Thyroid gland (tissue), 4 donors: ENCODE data around the gene UMODL1. TPM values are rescaled to one million over a fixed set of nuclear protein-coding genes. Genes with fewer than 3 reads are reported as not detected.

ENCODE experiments used
- DNase-seq, 2 donors: peaks; one replicate each; pipeline ENCODE4 v3.0.0-alpha.2; 2019
- H3K27ac ChIP-seq, 3 donors: fragments of 200-600 bp; sonication (generic); 1 replicate in 2 of 3; 2 replicates in 1 of 3; pipeline ENCODE4 v1.5.1; 2016 to 2019; ENCODE audit warnings: mild to moderate bottlenecking in 1 of 3, moderate library complexity in 1 of 3
- H3K27me3 ChIP-seq: fragments of 200-600 bp; sonication (generic); one replicate; pipeline ENCODE4 v1.5.1; 2019
- H3K36me3 ChIP-seq, 2 donors: fragments of 200-600 bp; sonication (generic); one replicate each; pipeline ENCODE4 v1.5.1; 2016 to 2019
- H3K4me1 ChIP-seq, 2 donors: fragments of 200-600 bp; sonication (generic); one replicate each; pipeline ENCODE4 v1.5.1; 2017 to 2019
- H3K4me3 ChIP-seq, 3 donors: fragments of 200-600 bp; sonication (generic); replicated peaks in 1 of 3; 1 replicate in 2 of 3; 2 replicates in 1 of 3; pipeline ENCODE4 v1.5.1; 2016; ENCODE audit warnings: mild to moderate bottlenecking in 1 of 3
- H3K9me3 ChIP-seq: fragments of 200-600 bp; sonication (generic); one replicate; pipeline ENCODE4 v1.5.1; 2017
- CTCF ChIP-seq, 6 experiments: fragments of 200-600 bp in 3 of 6; fragments of 450-650 bp in 3 of 6; sonication (generic) in 3 of 6; IDR thresholded peaks; one replicate each; pipeline ENCODE4 v1.5.1; 2016 to 2019; ENCODE audit warnings: antibody characterized with exemption in 6 of 6, mild to moderate bottlenecking in 2 of 6, inconsistent platforms in 1 of 6, moderate library complexity in 1 of 6
- POLR2A ChIP-seq, 2 donors: fragments of 450-650 bp; IDR thresholded peaks; one replicate each; pipeline ENCODE4 v1.6.1; 2017; ENCODE audit warnings: antibody characterized with exemption in 2 of 2, mild to moderate bottlenecking in 2 of 2, moderate library complexity in 1 of 2
- WGBS, 2 donors: methylation state at CpG; one replicate each; pipeline ENCODE4 v1.1.5; 2017; 5-methylcytosine and 5-hydroxymethylcytosine counted together
- intact Hi-C: fragments of 100-400 bp; cut with DNase I; formaldehyde crosslinking; loops from one replicate; pipeline ENCODE4 v1.15.1; 2023
- total RNA-seq, 4 donors: library from RNA; depleted of rRNA; stranded (reverse); fragments of >200 nt; gene quantifications; one replicate each; pipeline ENCODE4 v1.2.3, GENCODE V29; 2016

The UMODL1 gene
- total RNA-seq, 4 donors from 2014 or later, result not detected

GRCh38 chr21:42111811-42112210 is 40.7 kb downstream of the UMODL1 start:
- Histone ChIP-seq H3K4me1 (peaks cover 0 to 6% of the 10 kb centered on the region in 2 donors), H3K9me3 (no peaks in the 10 kb centered on the region), H3K27me3 (no peaks in the 10 kb centered on the region), H3K27ac (no peak overlapping the region), H3K36me3 (no peaks in the 10 kb centered on the region), H3K4me3 (no peak overlapping the region)
- no peak for TF ChIP-seq POLR2A (IDR thresholded peaks at IDR 0.05)
- TF ChIP-seq CTCF (IDR thresholded peaks at IDR 0.05), result no peak
- WGBS, 2 donors, result 91 to 95% methylated on average over 7 to 8 of the region's 10 CpGs
- DNase-seq, result no peak
- intact Hi-C loops, result no loop called here

- no peaks in the 10 kb centered on the region for H3K9me3 ChIP-seq
- no peak for DNase-seq
- H3K36me3 ChIP-seq, result no peaks in the 10 kb centered on the region
- H3K4me1 ChIP-seq, result peaks cover 2 to 6% of the 10 kb centered on the region in 2 donors
- intact Hi-C loops, result no loop called here
- no peaks in the 10 kb centered on the region for H3K27me3 ChIP-seq
- H3K27ac ChIP-seq, result no peak overlapping the region
- no peak overlapping the region for H3K4me3 ChIP-seq
- 88 to 97% methylated on average over 1 of the region's 1 CpG for WGBS, 2 donors
- TF ChIP-seq CTCF (IDR thresholded peaks at IDR 0.05) (no peak), POLR2A (IDR thresholded peaks at IDR 0.05) (no peak)
Observed at GRCh38 chr21:42112238-42112637, 41.1 kb downstream of the UMODL1 start.

DNA sequence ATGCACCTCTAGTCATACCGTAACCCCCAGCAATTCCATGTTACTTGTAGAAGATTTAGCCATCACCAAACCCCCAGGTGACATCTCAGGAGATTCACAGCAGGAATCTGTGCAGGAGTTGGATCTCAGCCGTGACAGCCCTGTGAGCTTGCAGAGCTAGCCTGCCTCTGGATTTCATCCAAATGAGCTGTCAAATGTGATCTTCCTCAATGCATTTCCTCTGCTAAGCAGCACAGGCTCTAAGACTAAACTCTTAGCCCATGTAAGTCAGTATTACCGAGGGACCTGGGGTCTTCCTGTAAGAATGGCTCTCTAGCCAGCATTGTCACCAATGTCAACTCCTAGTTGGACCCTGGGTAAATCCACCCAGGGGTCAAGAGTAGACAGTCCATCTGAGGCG is 41.7 kb downstream of the UMODL1 start:
- no peaks in the 10 kb centered on the region for H3K36me3 ChIP-seq
- intact Hi-C loops, result no loop called here
- no peak for TF ChIP-seq CTCF (IDR thresholded peaks at IDR 0.05)
- TF ChIP-seq POLR2A (IDR thresholded peaks at IDR 0.05), result no peak
- no peaks in the 10 kb centered on the region for H3K27me3 ChIP-seq
- H3K9me3 ChIP-seq, result no peaks in the 10 kb centered on the region
- 56 to 76% methylated on average over 3 to 4 of the region's 4 CpGs for WGBS, 2 donors
- peaks cover 2 to 4% of the 10 kb centered on the region in 2 donors for H3K4me1 ChIP-seq
- no peak overlapping the region for H3K4me3 ChIP-seq
- no peak for DNase-seq
- no peak overlapping the region for H3K27ac ChIP-seq

DNA sequence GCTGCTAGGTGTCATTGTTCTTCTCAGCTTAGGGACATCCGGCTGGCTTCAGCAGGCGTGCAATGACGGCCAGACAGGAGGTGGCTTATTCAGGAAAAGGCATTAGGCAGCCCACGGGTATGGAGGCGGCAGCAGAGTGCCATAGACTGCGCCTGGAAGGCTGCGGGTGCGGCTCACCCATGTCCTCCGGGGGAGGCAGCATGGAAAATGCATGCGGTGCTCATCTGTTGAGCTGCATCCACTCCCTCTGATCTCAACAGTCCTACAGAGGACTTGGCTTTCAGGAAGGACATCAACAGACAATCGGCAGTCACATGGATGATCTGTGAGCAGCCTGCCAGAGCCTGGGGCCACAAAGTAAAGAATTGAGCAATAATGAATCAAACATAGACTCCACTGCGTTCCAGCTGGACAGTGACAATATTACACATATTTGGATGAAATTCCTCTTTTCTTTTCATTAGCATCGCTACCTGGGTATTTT is 42.9 kb downstream of the UMODL1 start:
- TF ChIP-seq CTCF (IDR thresholded peaks at IDR 0.05) (no peak), POLR2A (IDR thresholded peaks at IDR 0.05) (no peak)
- Histone ChIP-seq H3K9me3 (no peaks in the 10 kb centered on the region), H3K4me3 (no peak overlapping the region), H3K27ac (no peak overlapping the region), H3K27me3 (no peaks in the 10 kb centered on the region), H3K36me3 (no peaks in the 10 kb centered on the region), H3K4me1 (peaks cover 0 to 4% of the 10 kb centered on the region in 2 donors)
- DNase-seq, result no peak
- intact Hi-C loops, result no loop called here
- 61 to 80% methylated on average over 9 to 13 of the region's 13 CpGs for WGBS, 2 donors

GRCh38 chr21:42114646-42115045 is 43.5 kb downstream of the UMODL1 start:
- intact Hi-C loops, result loop anchor here (5.0 kb wide), 1 partner anchor 297 kb away; no protein-coding TSS in a partner anchor
- WGBS, 2 donors, result 82 to 87% methylated on average over 7 of the region's 7 CpGs
- Histone ChIP-seq H3K27me3 (no peaks in the 10 kb centered on the region), H3K9me3 (no peaks in the 10 kb centered on the region), H3K4me1 (peaks cover 0 to 4% of the 10 kb centered on the region in 2 donors), H3K27ac (no peak overlapping the region), H3K36me3 (no peaks in the 10 kb centered on the region), H3K4me3 (no peak overlapping the region)
- no peak for DNase-seq
- no peak for TF ChIP-seq CTCF (IDR thresholded peaks at IDR 0.05)
- TF ChIP-seq POLR2A (IDR thresholded peaks at IDR 0.05), result no peak
